Right atrium auricular region (tissue), 2 donors: Measurements from ENCODE around the gene NXPH3. TPM values are rescaled to one million over a fixed set of nuclear protein-coding genes. Genes with fewer than 3 reads are reported as not detected.
"Not testable (repeated sequence)": the region's sequence is repeated elsewhere in the genome, so short reads cannot be mapped to it uniquely, and the experiment has no call there.

Source experiments
- DNase-seq: peaks from one replicate; pipeline ENCODE4 v3.0.0-alpha.2; 2019; ENCODE audit warnings: low spot score
- H3K27ac ChIP-seq, 2 donors: fragments of 200-600 bp; sonication (generic); 1 replicate in 1 of 2; 2 replicates in 1 of 2; pipeline ENCODE4 v1.5.1; 2016 to 2019
- H3K27me3 ChIP-seq, 2 donors: fragments of 200-600 bp; sonication (generic); one replicate each; pipeline versions ENCODE4 v1.5.1 to v1.6.0; 2017 to 2019
- H3K36me3 ChIP-seq: fragments of 200-600 bp; sonication (generic); one replicate; pipeline ENCODE4 v1.5.1; 2016
- H3K4me1 ChIP-seq, 2 donors: fragments of 200-600 bp; sonication (generic); one replicate each; pipeline versions ENCODE4 v1.5.1 to v1.6.0; 2017 to 2019
- H3K4me3 ChIP-seq, 2 donors: fragments of 200-600 bp; sonication (generic); 1 replicate in 1 of 2; 2 replicates in 1 of 2; pipeline ENCODE4 v1.5.1; 2017 to 2019; ENCODE audit warnings: mild to moderate bottlenecking in 1 of 2, moderate library complexity in 1 of 2
- H3K9me3 ChIP-seq, 2 donors: fragments of 200-600 bp; sonication (generic); one replicate each; pipeline ENCODE4 v1.5.1; 2019
- total RNA-seq, 2 donors: library from RNA; depleted of rRNA; stranded (reverse); fragments of >200 nt; gene quantifications; one replicate each; pipeline ENCODE4 v1.1.0, GENCODE V29; 2016
- TF ChIP-seq, protein P1 (sequence below), 2 donors: fragments of 200-600 bp; sonication (generic); IDR thresholded peaks; one replicate each; pipeline ENCODE4 v1.5.1; 2019; ENCODE audit warnings: antibody characterized with exemption in 2 of 2

Gene NXPH3
- total RNA-seq, 2 donors from 2014 or later: 3.4 to 8.8 TPM

DNA sequence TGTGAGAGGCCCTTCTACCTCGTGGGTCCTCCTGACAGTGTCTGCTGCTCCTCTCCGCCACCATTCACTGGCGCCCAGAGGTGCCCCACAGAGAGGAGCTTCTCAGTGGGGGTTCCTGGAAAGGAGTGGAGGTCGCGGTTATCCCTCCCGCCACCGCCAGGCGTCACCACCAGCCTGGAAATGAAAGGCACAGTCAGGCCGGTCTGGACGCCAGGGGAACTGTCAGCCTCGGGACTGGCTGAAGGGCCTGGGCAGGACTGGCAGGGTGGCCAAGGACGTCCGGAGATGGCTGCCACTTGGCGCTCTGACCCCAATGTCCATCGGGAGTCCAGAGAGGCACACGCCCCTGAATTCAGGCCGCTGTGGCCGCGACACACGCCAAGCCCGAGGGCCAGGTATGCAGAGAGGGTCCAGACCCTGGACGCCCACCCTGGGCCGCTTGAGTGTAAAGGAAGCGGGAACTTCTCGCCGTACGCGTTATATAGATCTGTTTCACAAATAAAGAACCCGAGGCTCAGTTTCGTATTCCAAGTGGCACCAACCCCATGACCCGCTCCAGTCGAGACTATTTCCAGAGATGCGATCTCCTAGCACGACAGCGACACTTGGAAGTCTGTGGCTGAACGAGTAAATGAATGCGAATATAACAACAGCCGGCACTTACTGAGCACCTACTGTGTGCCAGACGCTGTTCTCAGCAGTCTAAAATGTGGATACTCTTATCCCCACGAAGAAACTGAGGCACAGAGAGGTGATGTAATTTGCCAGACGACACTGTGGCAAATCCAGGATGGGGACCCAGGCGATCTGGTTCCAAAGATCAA lies 7.6 kb upstream of the NXPH3 start:
- Histone ChIP-seq H3K4me3 (peak overlapping the region; percentile 13 to 50), H3K36me3 (no peaks in the 10 kb centered on the region), H3K4me1 (peaks cover 0 to 43% of the 10 kb centered on the region in 2 donors), H3K27ac (peak overlapping the region; percentile 84 to 92), H3K9me3 (no peaks in the 10 kb centered on the region), H3K27me3 (no peaks in the 10 kb centered on the region)
- TF ChIP-seq, protein P1, sequence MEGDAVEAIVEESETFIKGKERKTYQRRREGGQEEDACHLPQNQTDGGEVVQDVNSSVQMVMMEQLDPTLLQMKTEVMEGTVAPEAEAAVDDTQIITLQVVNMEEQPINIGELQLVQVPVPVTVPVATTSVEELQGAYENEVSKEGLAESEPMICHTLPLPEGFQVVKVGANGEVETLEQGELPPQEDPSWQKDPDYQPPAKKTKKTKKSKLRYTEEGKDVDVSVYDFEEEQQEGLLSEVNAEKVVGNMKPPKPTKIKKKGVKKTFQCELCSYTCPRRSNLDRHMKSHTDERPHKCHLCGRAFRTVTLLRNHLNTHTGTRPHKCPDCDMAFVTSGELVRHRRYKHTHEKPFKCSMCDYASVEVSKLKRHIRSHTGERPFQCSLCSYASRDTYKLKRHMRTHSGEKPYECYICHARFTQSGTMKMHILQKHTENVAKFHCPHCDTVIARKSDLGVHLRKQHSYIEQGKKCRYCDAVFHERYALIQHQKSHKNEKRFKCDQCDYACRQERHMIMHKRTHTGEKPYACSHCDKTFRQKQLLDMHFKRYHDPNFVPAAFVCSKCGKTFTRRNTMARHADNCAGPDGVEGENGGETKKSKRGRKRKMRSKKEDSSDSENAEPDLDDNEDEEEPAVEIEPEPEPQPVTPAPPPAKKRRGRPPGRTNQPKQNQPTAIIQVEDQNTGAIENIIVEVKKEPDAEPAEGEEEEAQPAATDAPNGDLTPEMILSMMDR (IDR thresholded peaks at IDR 0.05): peak; percentile 94 to 97
- DNase-seq: peak; percentile 93

DNA sequence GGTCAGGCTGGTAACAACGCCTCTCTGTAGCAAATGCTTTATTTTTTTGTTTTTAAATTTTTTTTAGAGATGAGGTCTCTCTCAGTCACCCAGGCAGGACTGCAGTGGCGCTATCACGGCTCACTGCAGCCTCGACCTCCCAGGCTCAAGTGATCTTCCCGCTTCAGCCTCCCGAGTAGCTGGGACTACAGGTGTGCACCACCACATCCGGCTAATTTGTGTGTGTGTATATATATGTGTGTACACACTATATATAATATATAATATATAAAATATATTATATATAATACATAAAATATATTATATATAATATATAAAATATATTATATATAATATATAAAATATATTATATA lies 7.0 kb upstream of the NXPH3 start:
- not testable (repeated sequence) for H3K36me3 ChIP-seq, H3K4me3 ChIP-seq, H3K27me3 ChIP-seq, H3K9me3 ChIP-seq, DNase-seq
- Histone ChIP-seq H3K27ac (peak overlapping the region; percentile 84 to 92), H3K4me1 (peaks cover 0 to 45% of the 10 kb centered on the region in 2 donors)

DNA sequence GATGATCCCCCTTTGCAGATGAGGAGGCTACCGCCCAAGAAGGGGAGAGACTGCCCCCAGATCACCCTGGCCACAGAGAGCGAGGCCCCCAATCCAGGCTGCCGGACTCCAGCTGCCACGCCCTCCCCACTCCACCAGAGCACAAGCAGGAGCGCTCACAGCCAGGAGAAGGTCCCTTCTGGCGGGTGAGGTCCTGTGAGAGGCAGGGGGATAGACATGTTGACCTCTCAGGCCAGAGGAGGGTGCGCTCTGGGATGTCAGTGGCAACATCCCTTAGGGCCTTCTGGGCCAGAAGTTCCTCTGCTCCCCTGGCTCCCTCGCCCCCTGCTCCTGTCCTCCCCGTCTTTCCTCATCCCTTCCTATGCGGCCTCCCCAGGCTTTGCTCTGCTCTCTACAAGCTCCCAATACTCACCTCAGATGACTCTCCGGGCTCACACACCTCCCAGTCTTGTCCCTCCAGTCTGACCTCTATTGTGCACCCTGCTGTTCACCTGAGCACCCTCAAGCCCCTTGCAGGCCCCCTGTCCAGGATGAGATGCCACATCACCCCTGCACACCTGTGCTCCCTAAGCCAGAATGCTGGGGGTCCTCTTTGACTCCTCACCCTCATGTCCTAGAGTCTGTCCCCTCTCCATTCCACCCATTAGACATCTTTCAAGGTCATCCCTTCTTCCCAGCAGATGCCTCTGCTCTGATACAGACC lies 5.0 kb upstream of the NXPH3 start:
- Histone ChIP-seq H3K9me3 (no peaks in the 10 kb centered on the region), H3K27me3 (no peaks in the 10 kb centered on the region), H3K4me3 (no peak overlapping the region), H3K27ac (peak overlapping the region; percentile 79 to 81), H3K4me1 (peaks cover 0 to 60% of the 10 kb centered on the region in 2 donors), H3K36me3 (no peaks in the 10 kb centered on the region)
- TF ChIP-seq, protein P1 (IDR thresholded peaks at IDR 0.05): no peak
- DNase-seq: no peak

DNA sequence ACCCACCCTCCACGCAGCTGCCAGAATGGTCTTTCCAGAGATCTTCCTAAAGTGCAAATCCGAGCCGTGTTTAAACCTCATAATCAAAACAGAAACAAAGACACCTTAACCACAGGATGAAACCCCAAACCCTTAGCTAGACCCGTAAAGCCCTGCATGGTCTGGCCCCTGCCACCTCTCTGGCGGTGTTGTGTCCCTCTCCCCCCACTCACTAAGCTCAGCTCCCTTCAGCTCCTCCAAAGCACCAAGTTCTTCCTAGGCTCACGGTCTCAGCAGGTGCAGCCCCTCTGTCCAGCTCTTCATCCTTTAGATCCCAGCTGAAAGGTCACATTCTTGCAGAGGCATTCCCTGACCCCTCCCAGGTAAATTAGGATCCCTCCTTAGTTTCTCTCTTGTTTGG lies 4.4 kb upstream of the NXPH3 start:
- H3K36me3 ChIP-seq: no peaks in the 10 kb centered on the region
- DNase-seq: no peak
- H3K27me3 ChIP-seq: no peaks in the 10 kb centered on the region
- H3K27ac ChIP-seq: no peak overlapping the region
- no peak overlapping the region for H3K4me3 ChIP-seq
- H3K4me1 ChIP-seq: peaks cover 0 to 60% of the 10 kb centered on the region in 2 donors
- TF ChIP-seq, protein P1 (IDR thresholded peaks at IDR 0.05): no peak
- no peaks in the 10 kb centered on the region for H3K9me3 ChIP-seq

DNA sequence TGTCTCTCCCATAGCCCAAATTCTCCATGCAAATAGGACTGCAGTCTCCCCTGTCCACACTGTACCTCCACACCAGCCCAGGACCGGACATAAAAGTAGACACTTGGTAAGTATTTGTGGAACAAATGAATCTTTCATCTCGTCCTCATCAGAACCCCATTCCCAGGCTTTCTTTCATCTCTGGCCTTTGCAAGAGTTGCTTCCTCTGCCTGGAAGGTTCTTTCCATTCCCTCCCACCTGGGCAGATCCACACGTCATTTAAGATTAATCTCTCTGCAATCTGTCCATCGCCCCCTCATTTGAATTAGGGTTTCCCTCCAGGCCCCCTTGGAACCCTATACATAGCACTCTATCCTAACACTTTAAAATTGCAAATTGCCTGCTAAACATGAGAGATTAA lies 3.9 kb upstream of the NXPH3 start:
- TF ChIP-seq, protein P1 (IDR thresholded peaks at IDR 0.05): no peak
- no peak overlapping the region for H3K4me3 ChIP-seq
- H3K27ac ChIP-seq: no peak overlapping the region
- DNase-seq: no peak
- no peaks in the 10 kb centered on the region for H3K9me3 ChIP-seq
- peaks cover 0 to 59% of the 10 kb centered on the region in 2 donors for H3K4me1 ChIP-seq
- H3K36me3 ChIP-seq: no peaks in the 10 kb centered on the region
- H3K27me3 ChIP-seq: no peaks in the 10 kb centered on the region

DNA sequence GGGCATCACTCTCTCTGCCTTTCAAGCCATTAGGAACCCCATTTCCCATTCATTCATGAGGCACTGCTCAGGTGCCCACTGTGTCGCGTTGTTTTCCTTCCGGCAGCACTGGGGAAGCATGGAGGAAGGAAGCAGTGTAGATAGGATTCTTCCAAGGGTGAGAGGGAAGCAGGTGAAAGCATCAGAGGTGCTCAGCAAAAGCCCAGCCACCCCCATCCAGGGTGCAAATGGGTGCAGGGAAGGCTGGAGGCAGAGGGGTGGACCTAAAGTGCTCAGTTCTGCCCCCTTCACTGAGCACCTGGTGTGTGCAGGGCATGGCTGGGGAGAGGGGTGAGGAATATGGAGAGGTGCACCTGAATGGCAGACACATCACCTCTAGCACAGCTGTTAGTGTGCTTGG lies 3.4 kb upstream of the NXPH3 start:
- H3K9me3 ChIP-seq: no peaks in the 10 kb centered on the region
- H3K36me3 ChIP-seq: no peaks in the 10 kb centered on the region
- H3K27me3 ChIP-seq: no peaks in the 10 kb centered on the region
- TF ChIP-seq, protein P1 (IDR thresholded peaks at IDR 0.05): no peak
- peaks cover 0 to 59% of the 10 kb centered on the region in 2 donors for H3K4me1 ChIP-seq
- H3K27ac ChIP-seq: no peak overlapping the region
- no peak overlapping the region for H3K4me3 ChIP-seq
- DNase-seq: no peak
